Natural killer cell (primary cell): Measurements from ENCODE around the gene ZEB1. TPM values are rescaled to one million over a fixed set of nuclear protein-coding genes. Genes with fewer than 3 reads are reported as not detected.

ENCODE experiments used
- ATAC-seq, 3 donors: fragments of 150-1000 bp in 2 of 3; fragments of 200-7000 bp in 1 of 3; cut with Tn5 transposase; 1 replicate in 1 of 3; 2 replicates in 2 of 3; pipeline ENCODE4 v1.10.0; 2021; ENCODE audit warnings: mild to moderate bottlenecking in 2 of 3, moderate library complexity in 2 of 3
- DNase-seq, 2 donors: peaks; one replicate each; pipeline versions ENCODE4 v3.0.0 to v3.0.0-alpha.2; 2013 to 2021; ENCODE audit warnings: mixed read lengths in 1 of 2
- H3K27ac ChIP-seq: one replicate; pipeline ENCODE4 v1.5.1; 2013; ENCODE audit warnings: mild to moderate bottlenecking, low read length
- H3K27me3 ChIP-seq: one replicate; pipeline ENCODE4 v1.6.1; 2013; ENCODE audit warnings: low read length; ENCODE audit not compliant: control insufficient read depth, insufficient read depth
- H3K36me3 ChIP-seq: one replicate; pipeline ENCODE4 v1.6.1; 2013; ENCODE audit warnings: low read length; ENCODE audit not compliant: control insufficient read depth, insufficient read depth
- H3K4me1 ChIP-seq: one replicate; pipeline ENCODE4 v1.6.1; 2013; ENCODE audit warnings: low read length; ENCODE audit not compliant: control insufficient read depth, insufficient read depth
- H3K4me3 ChIP-seq: one replicate; pipeline ENCODE4 v1.5.1; 2013; ENCODE audit warnings: low read length
- H3K9me3 ChIP-seq: one replicate; pipeline ENCODE4 v1.6.1; 2013; ENCODE audit warnings: low read length; ENCODE audit not compliant: control insufficient read depth, insufficient read depth
- H3K27ac Mint-ChIP-seq, 2 donors: one replicate each; pipeline ENCODE4 v1.8.0; 2022; ENCODE audit warnings: mild to moderate bottlenecking in 2 of 2, mixed read lengths in 2 of 2, moderate library complexity in 1 of 2
- H3K27me3 Mint-ChIP-seq, 2 donors: one replicate each; pipeline ENCODE4 v1.8.0; 2022; ENCODE audit warnings: low read depth in 2 of 2, mixed read lengths in 2 of 2
- H3K36me3 Mint-ChIP-seq: one replicate; pipeline ENCODE4 v1.8.0; 2022; ENCODE audit warnings: mixed read lengths
- H3K4me1 Mint-ChIP-seq, 2 donors: one replicate each; pipeline ENCODE4 v1.8.0; 2022; ENCODE audit warnings: mixed read lengths in 2 of 2
- H3K4me3 Mint-ChIP-seq: one replicate; pipeline ENCODE4 v1.8.0; 2022; ENCODE audit warnings: mild to moderate bottlenecking, moderate library complexity, mixed read lengths
- H3K9me3 Mint-ChIP-seq, 2 donors: one replicate each; pipeline ENCODE4 v1.8.0; 2022; ENCODE audit warnings: mixed read lengths in 2 of 2
- CTCF ChIP-seq: fragments of 200-600 bp; IDR thresholded peaks from one replicate; pipeline ENCODE4 v1.8.0; 2022; ENCODE audit warnings: antibody characterized with exemption
- WGBS: methylation state at CpG from one replicate; pipeline ENCODE4 v1.1.7; 2013; ENCODE audit warnings: missing lambda C conversion rate; ENCODE audit not compliant: insufficient coverage; 5-methylcytosine and 5-hydroxymethylcytosine counted together
- intact Hi-C: fragments of 100-400 bp; cut with micrococcal nuclease; formaldehyde crosslinking; loops from one replicate; pipeline ENCODE4 v1.14.2; 2022
- total RNA-seq, 4 donors: library from RNA; stranded (reverse); fragments of 120-200 nt in 1 of 4; gene quantifications; one replicate each; pipeline versions ENCODE4 v1.2.3 to v1.2.4, GENCODE V29; 2013 to 2022

Gene ZEB1
- total RNA-seq, 3 donors from 2014 or later (not counting 1 experiment from before 2014, with no cell fraction given), result 29.3 to 30.6 (median 29.7) TPM

DNA sequence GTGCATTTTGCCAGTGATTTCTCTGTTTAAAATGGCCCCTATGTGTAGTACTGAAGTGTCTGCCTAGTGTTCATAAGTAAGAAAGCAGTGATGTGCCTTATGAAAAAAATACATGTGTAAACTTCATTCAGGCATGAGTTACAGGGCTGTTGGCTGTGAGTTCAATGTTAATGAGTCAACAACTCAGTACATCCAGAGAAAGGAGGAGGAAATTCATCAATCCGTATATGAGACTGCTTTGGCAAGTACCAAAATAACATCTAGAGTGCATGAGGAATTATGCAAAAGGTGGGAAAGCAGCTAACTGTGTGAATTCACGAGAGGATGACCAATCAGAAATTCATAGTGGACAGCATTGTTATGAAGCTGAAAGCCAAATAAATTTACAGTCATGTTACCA, 255.6 kb downstream of the ZEB1 start:
- H3K4me1 ChIP-seq, result no peaks in the 10 kb centered on the region
- 88% methylated on average over 2 of the region's 2 CpGs for WGBS
- no peaks in the 10 kb centered on the region for H3K4me1 Mint-ChIP-seq
- H3K9me3 Mint-ChIP-seq, result no peaks in the 10 kb centered on the region
- no peak overlapping the region for H3K27ac Mint-ChIP-seq
- no peak overlapping the region for H3K27ac ChIP-seq
- H3K4me3 ChIP-seq, result no peak overlapping the region
- no peaks in the 10 kb centered on the region for H3K27me3 ChIP-seq
- intact Hi-C loops, result no loop called here
- ATAC-seq (no peak), DNase-seq (no peak)
- no peak for TF ChIP-seq CTCF
- no peaks in the 10 kb centered on the region for H3K36me3 ChIP-seq
- H3K36me3 Mint-ChIP-seq, result no peaks in the 10 kb centered on the region
- no peaks in the 10 kb centered on the region for H3K9me3 ChIP-seq
- peaks cover 4 to 5% of the 10 kb centered on the region in 2 donors for H3K27me3 Mint-ChIP-seq
- no peak overlapping the region for H3K4me3 Mint-ChIP-seq

- no peaks in the 10 kb centered on the region for H3K9me3 ChIP-seq
- intact Hi-C loops, result no loop called here
- H3K36me3 ChIP-seq, result no peaks in the 10 kb centered on the region
- DNase-seq, result no peak
- Mint-ChIP-seq H3K4me1 (no peaks in the 10 kb centered on the region), H3K27ac (no peak overlapping the region), H3K36me3 (no peaks in the 10 kb centered on the region), H3K9me3 (no peaks in the 10 kb centered on the region), H3K4me3 (no peak overlapping the region), H3K27me3 (peaks cover 6 to 12% of the 10 kb centered on the region in 2 donors)
- H3K4me3 ChIP-seq, result no peak overlapping the region
- no peaks in the 10 kb centered on the region for H3K27me3 ChIP-seq
- ATAC-seq, result no peak
- H3K4me1 ChIP-seq, result peaks cover 13% of the 10 kb centered on the region
- TF ChIP-seq CTCF, result no peak
- WGBS, result 70% methylated on average over 3 of the region's 3 CpGs
- H3K27ac ChIP-seq, result no peak overlapping the region
Measured at GRCh38 chr10:31578181-31578852, 259.3 kb downstream of the ZEB1 start.

DNA sequence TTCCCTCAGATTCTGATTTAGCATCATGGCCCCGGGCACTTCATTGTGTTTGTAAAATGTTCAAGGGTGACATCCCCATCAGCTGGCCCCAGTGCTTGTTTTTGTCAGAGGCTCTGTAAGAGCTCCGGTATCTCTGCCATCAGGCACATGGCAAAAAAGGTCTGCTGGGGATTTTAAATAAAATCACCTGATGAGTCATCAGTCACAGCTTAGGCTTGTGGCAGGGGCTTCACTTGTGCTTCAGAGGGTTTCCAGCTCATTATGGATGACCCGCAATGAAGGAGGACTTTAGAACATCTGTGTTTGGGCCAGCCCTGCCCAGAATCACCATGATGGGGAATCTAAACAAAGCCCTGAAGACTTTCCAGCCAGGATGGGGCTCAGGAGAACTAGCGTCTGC, 259.9 kb downstream of the ZEB1 start:
- H3K27ac Mint-ChIP-seq, result no peak overlapping the region
- WGBS, result 80% methylated on average over 4 of the region's 4 CpGs
- Histone ChIP-seq H3K4me3 (no peak overlapping the region), H3K9me3 (no peaks in the 10 kb centered on the region), H3K27ac (no peak overlapping the region), H3K27me3 (no peaks in the 10 kb centered on the region), H3K36me3 (no peaks in the 10 kb centered on the region), H3K4me1 (peaks cover 18% of the 10 kb centered on the region)
- no peak for ATAC-seq
- no peaks in the 10 kb centered on the region for H3K4me1 Mint-ChIP-seq
- no peaks in the 10 kb centered on the region for H3K9me3 Mint-ChIP-seq
- DNase-seq, result no peak
- no peak overlapping the region for H3K4me3 Mint-ChIP-seq
- peaks cover 9 to 12% of the 10 kb centered on the region in 2 donors for H3K27me3 Mint-ChIP-seq
- intact Hi-C loops, result no loop called here
- H3K36me3 Mint-ChIP-seq, result no peaks in the 10 kb centered on the region
- no peak for TF ChIP-seq CTCF
